NCI-H2029 (cell line): ENCODE data around the gene PRSS27.
A peak's percentile ranks its signal among the peaks of the same experiment; 100 is the strongest.
"Not testable (repeated sequence)": the region's sequence is repeated elsewhere in the genome, so short reads cannot be mapped to it uniquely, and the experiment has no call there.

Experiments used
- DNase-seq: peaks from one replicate; lab custom pipeline; 2025; lab: John Stamatoyannopoulos, UW

PRSS27 gene

GRCh38 chr16:2692948-2693651 is 26.9 kb downstream of the PRSS27 start:
- DNase-seq = no peak

GRCh38 chr16:2692251-2692947 is 27.6 kb downstream of the PRSS27 start:
- peak; percentile 76 for DNase-seq

- DNase-seq = no peak
Measured at GRCh38 chr16:2691491-2692248, 28.4 kb downstream of the PRSS27 start.

GRCh38 chr16:2690852-2691251 is 29.2 kb downstream of the PRSS27 start:
- no peak for DNase-seq

GRCh38 chr16:2689968-2690801 is 29.8 kb downstream of the PRSS27 start:
- no peak for DNase-seq

- not testable (repeated sequence) for DNase-seq
Measured at GRCh38 chr16:2689422-2689821, 30.6 kb downstream of the PRSS27 start.

GRCh38 chr16:2687531-2688308 is 32.3 kb downstream of the PRSS27 start:
- DNase-seq = no peak

- no peak for DNase-seq
Measured at GRCh38 chr16:2686912-2687507, 33.0 kb downstream of the PRSS27 start.

GRCh38 chr16:2686075-2686474 is 33.9 kb downstream of the PRSS27 start:
- not testable (repeated sequence) for DNase-seq

- not testable (repeated sequence) for DNase-seq
Measured at GRCh38 chr16:2683041-2683440, 37.0 kb downstream of the PRSS27 start.

GRCh38 chr16:2682209-2683021 is 37.6 kb downstream of the PRSS27 start, which contains the start of gene KCTD5:
Gene KCTD5, plus strand, starts transcription at chr16:2682523. Its CDS starts 26 bp downstream, at chr16:2682549.
- peak; percentile 86 for DNase-seq

- not testable (repeated sequence) for DNase-seq
Measured at GRCh38 chr16:2680360-2680759, 39.7 kb downstream of the PRSS27 start.

- DNase-seq = not testable (repeated sequence)
Measured at GRCh38 chr16:2679902-2680301, 40.1 kb downstream of the PRSS27 start.

- not testable (repeated sequence) for DNase-seq
Measured at GRCh38 chr16:2678206-2678965, 41.6 kb downstream of the PRSS27 start.

GRCh38 chr16:2676937-2677336 is 43.1 kb downstream of the PRSS27 start:
- not testable (repeated sequence) for DNase-seq

GRCh38 chr16:2675714-2676113 is 44.3 kb downstream of the PRSS27 start:
- no peak for DNase-seq

GRCh38 chr16:2675021-2675420 is 45.0 kb downstream of the PRSS27 start:
- no peak for DNase-seq

GRCh38 chr16:2673066-2673999 is 46.7 kb downstream of the PRSS27 start:
- DNase-seq = peak; percentile 91
